WTC11 (cell line): ENCODE results near the gene OR9Q1. TPM values are rescaled to one million over a fixed set of nuclear protein-coding genes. Genes with fewer than 3 reads are reported as not detected.

ENCODE experiments used
- ATAC-seq: fragments of 200-7000 bp; cut with Tn5 transposase; 2 replicates; pipeline ENCODE4 v1.10.0; 2021; ENCODE audit warnings: mild to moderate bottlenecking, moderate library complexity
- CTCF ChIA-PET: fragments of 300-600 bp; sonication (Branson Sonifier 250); formaldehyde crosslinking; loops from one replicate; lab custom pipeline; 2021; ENCODE audit warnings: antibody characterized with exemption; lab: Charles Lee
- POLR2A ChIA-PET: fragments of 350-600 bp; sonication (Branson Sonifier 250); formaldehyde crosslinking; loops from one replicate; lab custom pipeline; 2021; ENCODE audit warnings: antibody characterized with exemption; lab: Charles Lee
- DNase-seq: peaks from one replicate; pipeline ENCODE4 v3.0.0; 2021; ENCODE audit warnings: low spot score
- H3K27ac Mint-ChIP-seq: 2 replicates; pipeline ENCODE4 v1.8.0; 2021; ENCODE audit warnings: mixed read lengths
- H3K27me3 Mint-ChIP-seq: 2 replicates; pipeline ENCODE4 v1.8.0; 2021; ENCODE audit warnings: low read depth, mild to moderate bottlenecking, moderate library complexity, mixed read lengths
- H3K36me3 Mint-ChIP-seq: 2 replicates; pipeline ENCODE4 v1.8.0; 2021; ENCODE audit warnings: mixed read lengths
- H3K4me1 Mint-ChIP-seq: 2 replicates; pipeline ENCODE4 v1.8.0; 2022; ENCODE audit warnings: mixed read lengths
- H3K4me3 Mint-ChIP-seq: 2 replicates; pipeline ENCODE4 v1.8.0; 2021; ENCODE audit warnings: mild to moderate bottlenecking, moderate library complexity, mixed read lengths
- H3K9me3 Mint-ChIP-seq: 2 replicates; pipeline ENCODE4 v1.8.0; 2021; ENCODE audit warnings: mixed read lengths
- ATF6 ChIP-seq: sonication (generic); formaldehyde crosslinking; IDR thresholded peaks from 2 replicates; pipeline ENCODE4 v1.8.1; 2023; ENCODE audit warnings: mild to moderate bottlenecking, missing genetic modification reagents
- ESRRA ChIP-seq: sonication (generic); formaldehyde crosslinking; IDR thresholded peaks from 2 replicates; pipeline ENCODE4 v1.8.1; 2022; ENCODE audit warnings: mild to moderate bottlenecking, missing genetic modification reagents, borderline replicate concordance
- GABPB1 ChIP-seq: sonication (generic); formaldehyde crosslinking; IDR thresholded peaks from 2 replicates; pipeline ENCODE4 v1.8.1; 2023; ENCODE audit warnings: mild to moderate bottlenecking, missing genetic modification reagents
- GRHL2 ChIP-seq: fragments of 250-450 bp; sonication (Bioruptor Pico); IDR thresholded peaks from 2 replicates; pipeline ENCODE4 v1.8.0; 2022; ENCODE audit warnings: mild to moderate bottlenecking, moderate library complexity; ENCODE audit not compliant: insufficient replicate concordance, severe bottlenecking
- IRF2 ChIP-seq: sonication (generic); formaldehyde crosslinking; IDR thresholded peaks from 2 replicates; pipeline ENCODE4 v1.8.0; 2022; ENCODE audit warnings: low read depth, missing genetic modification reagents, borderline replicate concordance
- JUN ChIP-seq: sonication (generic); formaldehyde crosslinking; IDR thresholded peaks from 2 replicates; pipeline ENCODE4 v1.8.0; 2023; ENCODE audit warnings: mild to moderate bottlenecking, missing genetic modification reagents
- MYBL2 ChIP-seq: sonication (generic); formaldehyde crosslinking; IDR thresholded peaks from 2 replicates; pipeline ENCODE4 v1.8.1; 2023; ENCODE audit warnings: mild to moderate bottlenecking, moderate library complexity, missing genetic modification reagents
- NFATC4 ChIP-seq: fragments of 250-450 bp; sonication (Bioruptor Pico); IDR thresholded peaks from 2 replicates; pipeline ENCODE4 v1.9.0; 2021; ENCODE audit warnings: mild to moderate bottlenecking
- RELA ChIP-seq: sonication (generic); formaldehyde crosslinking; IDR thresholded peaks from 2 replicates; pipeline ENCODE4 v1.8.1; 2022; ENCODE audit warnings: missing genetic modification reagents, mild to moderate bottlenecking, borderline replicate concordance
- SP1 ChIP-seq: sonication (generic); formaldehyde crosslinking; conservative IDR thresholded peaks from 2 replicates; pipeline ENCODE4 v1.8.1; 2022; ENCODE audit warnings: missing genetic modification reagents
- TEAD1 ChIP-seq: sonication (generic); formaldehyde crosslinking; IDR thresholded peaks from 2 replicates; pipeline ENCODE4 v1.8.0; 2022; ENCODE audit warnings: mild to moderate bottlenecking, missing genetic modification reagents
- TEAD4 ChIP-seq: sonication (generic); formaldehyde crosslinking; IDR thresholded peaks from 2 replicates; pipeline ENCODE4 v1.8.0; 2022; ENCODE audit warnings: mild to moderate bottlenecking, missing genetic modification reagents
- ZNF219 ChIP-seq: sonication (generic); formaldehyde crosslinking; IDR thresholded peaks from 2 replicates; pipeline ENCODE4 v1.8.0; 2023; ENCODE audit warnings: missing genetic modification reagents, mild to moderate bottlenecking, borderline replicate concordance
- ZNF232 ChIP-seq: sonication (generic); formaldehyde crosslinking; IDR thresholded peaks from 2 replicates; pipeline ENCODE4 v1.8.0; 2022; ENCODE audit warnings: mild to moderate bottlenecking, missing genetic modification reagents
- ZNF263 ChIP-seq: sonication (generic); formaldehyde crosslinking; IDR thresholded peaks from 2 replicates; pipeline ENCODE4 v1.8.1; 2022; ENCODE audit warnings: low read depth, mild to moderate bottlenecking, moderate library complexity, missing genetic modification reagents
- total RNA-seq: library from RNA; stranded (reverse); gene quantifications from 3 replicates; pipeline ENCODE4 v1.2.3, GENCODE V29; 2021
- TF ChIP-seq, protein P1 (sequence below): fragments of 250-450 bp; sonication (Bioruptor Pico); IDR thresholded peaks from 2 replicates; pipeline ENCODE4 v1.8.0; 2021; ENCODE audit warnings: mild to moderate bottlenecking
- TF ChIP-seq, protein P2 (sequence below): sonication (generic); formaldehyde crosslinking; IDR thresholded peaks from 2 replicates; pipeline ENCODE4 v1.8.1; 2022; ENCODE audit warnings: low read depth, mild to moderate bottlenecking, moderate library complexity, missing genetic modification reagents, borderline replicate concordance

Gene OR9Q1
- total RNA-seq, 1 experiment from 2014 or later, result not detected

DNA sequence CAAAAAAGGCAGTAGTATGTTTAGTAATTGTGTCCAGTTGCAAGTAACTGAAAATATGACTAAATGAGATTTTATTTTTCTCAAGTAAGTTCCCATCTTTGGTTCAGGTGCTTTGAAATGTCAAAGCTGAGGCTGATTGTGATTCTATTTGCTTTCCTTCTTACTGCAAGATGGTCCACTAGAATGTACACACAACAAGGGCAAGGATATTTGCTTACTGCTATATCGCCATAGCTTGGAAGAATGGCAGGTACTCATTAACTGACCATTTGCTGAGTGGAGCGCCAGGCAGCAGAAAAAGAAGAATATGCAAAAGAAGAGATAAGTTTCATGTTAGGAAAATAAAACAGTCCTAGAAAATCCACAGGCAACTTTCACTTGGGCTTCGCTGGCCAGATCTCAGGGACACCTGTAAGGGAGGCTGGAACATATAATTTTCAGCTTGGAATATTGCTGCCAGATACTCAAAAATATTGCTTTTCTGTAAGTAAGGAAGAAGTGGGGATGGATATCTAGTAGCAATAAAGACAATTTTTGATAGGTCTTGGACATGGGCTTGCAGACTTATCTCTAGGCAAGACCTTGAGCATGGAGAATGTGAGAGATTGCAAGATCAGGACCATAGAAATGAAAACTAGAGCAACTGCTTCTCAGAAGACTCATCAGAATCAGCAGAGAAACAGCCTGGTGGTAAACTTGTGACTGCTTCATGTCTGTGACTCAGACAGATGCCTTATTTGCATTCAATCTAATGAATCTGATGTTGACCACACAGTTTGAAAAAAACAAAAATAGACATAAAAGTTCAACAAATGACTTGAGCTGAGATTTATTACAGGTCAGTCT is 44.8 kb upstream of the OR9Q1 start:
- DNase-seq (no peak), ATAC-seq (no peak)
- H3K4me1 Mint-ChIP-seq, result peaks cover 14% of the 10 kb centered on the region
- no peaks in the 10 kb centered on the region; the same call in 1 of the 2 replicates for H3K27me3 Mint-ChIP-seq
- H3K9me3 Mint-ChIP-seq, result peaks cover 5% of the 10 kb centered on the region
- no peaks in the 10 kb centered on the region; the same call in 1 of the 2 replicates for H3K36me3 Mint-ChIP-seq
- ChIA-PET POLR2A (no interaction called here), CTCF (interaction anchor here (1.2 to 2.2 kb wide), 2 partner anchors 81 to 307 kb away, joined by 3 to 11 read pairs; no protein-coding TSS in a partner anchor)
- H3K4me3 Mint-ChIP-seq, result no peak overlapping the region
- TF ChIP-seq ESRRA (CRISPR knock-in tag) (no peak), JUN (no peak), ZNF219 (no peak), MYBL2 (CRISPR knock-in tag) (no peak), ZNF232 (CRISPR knock-in tag) (no peak), GABPB1 (CRISPR knock-in tag) (no peak; the same call in 1 of the 2 replicates), GRHL2 (CRISPR knock-in tag) (no peak), ZNF263 (no peak), RELA (CRISPR knock-in tag) (no peak), IRF2 (CRISPR knock-in tag) (no peak), TEAD4 (CRISPR knock-in tag) (no peak), SP1 (CRISPR knock-in tag) (no peak), ATF6 (CRISPR knock-in tag) (no peak), NFATC4 (no peak)
- TF ChIP-seq, protein P1, sequence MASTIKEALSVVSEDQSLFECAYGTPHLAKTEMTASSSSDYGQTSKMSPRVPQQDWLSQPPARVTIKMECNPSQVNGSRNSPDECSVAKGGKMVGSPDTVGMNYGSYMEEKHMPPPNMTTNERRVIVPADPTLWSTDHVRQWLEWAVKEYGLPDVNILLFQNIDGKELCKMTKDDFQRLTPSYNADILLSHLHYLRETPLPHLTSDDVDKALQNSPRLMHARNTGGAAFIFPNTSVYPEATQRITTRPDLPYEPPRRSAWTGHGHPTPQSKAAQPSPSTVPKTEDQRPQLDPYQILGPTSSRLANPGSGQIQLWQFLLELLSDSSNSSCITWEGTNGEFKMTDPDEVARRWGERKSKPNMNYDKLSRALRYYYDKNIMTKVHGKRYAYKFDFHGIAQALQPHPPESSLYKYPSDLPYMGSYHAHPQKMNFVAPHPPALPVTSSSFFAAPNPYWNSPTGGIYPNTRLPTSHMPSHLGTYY (CRISPR knock-in tag), result no peak
- H3K27ac Mint-ChIP-seq, result no peak overlapping the region

GRCh38 chr11:57979532-57980079 is 44.1 kb upstream of the OR9Q1 start:
- ChIA-PET POLR2A (no interaction called here), CTCF (interaction anchor here (1.1 kb wide), 1 partner anchor 82 kb away, joined by 3 read pairs; no protein-coding TSS in a partner anchor)
- Mint-ChIP-seq H3K36me3 (no peaks in the 10 kb centered on the region; the same call in 1 of the 2 replicates), H3K4me3 (no peak overlapping the region), H3K9me3 (peaks cover 5% of the 10 kb centered on the region), H3K27ac (no peak overlapping the region), H3K4me1 (peaks cover 14% of the 10 kb centered on the region), H3K27me3 (no peaks in the 10 kb centered on the region; the same call in 1 of the 2 replicates)
- no peak for ATAC-seq
- no peak for DNase-seq
- 0 out of 2 replicates have a peak, but pooled peaks have one; percentile 42 for TF ChIP-seq GABPB1 (CRISPR knock-in tag)
- no peak for TF ChIP-seq TEAD1 (CRISPR knock-in tag)
- TF ChIP-seq IRF2 (CRISPR knock-in tag), result no peak

GRCh38 chr11:57980201-57980600 is 43.5 kb upstream of the OR9Q1 start:
- peaks cover 14% of the 10 kb centered on the region for H3K4me1 Mint-ChIP-seq
- ATAC-seq (no peak), DNase-seq (no peak)
- TF ChIP-seq, protein P2, sequence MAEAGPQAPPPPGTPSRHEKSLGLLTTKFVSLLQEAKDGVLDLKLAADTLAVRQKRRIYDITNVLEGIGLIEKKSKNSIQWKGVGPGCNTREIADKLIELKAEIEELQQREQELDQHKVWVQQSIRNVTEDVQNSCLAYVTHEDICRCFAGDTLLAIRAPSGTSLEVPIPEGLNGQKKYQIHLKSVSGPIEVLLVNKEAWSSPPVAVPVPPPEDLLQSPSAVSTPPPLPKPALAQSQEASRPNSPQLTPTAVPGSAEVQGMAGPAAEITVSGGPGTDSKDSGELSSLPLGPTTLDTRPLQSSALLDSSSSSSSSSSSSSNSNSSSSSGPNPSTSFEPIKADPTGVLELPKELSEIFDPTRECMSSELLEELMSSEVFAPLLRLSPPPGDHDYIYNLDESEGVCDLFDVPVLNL (CRISPR knock-in tag), result no peak
- H3K9me3 Mint-ChIP-seq, result peaks cover 5% of the 10 kb centered on the region
- no peaks in the 10 kb centered on the region; the same call in 1 of the 2 replicates for H3K27me3 Mint-ChIP-seq
- H3K36me3 Mint-ChIP-seq, result no peaks in the 10 kb centered on the region; the same call in 1 of the 2 replicates
- ChIA-PET CTCF (interaction anchor here (1.1 kb wide), 1 partner anchor 81 kb away, joined by 3 read pairs; no protein-coding TSS in a partner anchor), POLR2A (no interaction called here)
- no peak overlapping the region for H3K27ac Mint-ChIP-seq
- no peak overlapping the region for H3K4me3 Mint-ChIP-seq
